GM18517 (cell line): Measurements from ENCODE around the gene GUCA1A.
"Not testable (repeated sequence)": the region's sequence is repeated elsewhere in the genome, so short reads cannot be mapped to it uniquely, and the experiment has no call there.

Experiments
- ATAC-seq: cut with Tn5 transposase; IDR thresholded peaks from one replicate; pipeline ENCODE4 v1.9.1; 2021; ENCODE audit warnings: mild to moderate bottlenecking, moderate library complexity; ENCODE audit not compliant: unreplicated experiment

The GUCA1A gene

GRCh38 chr6:42142118-42142835, 30.9 kb upstream of the GUCA1A start, which contains the start of gene C6orf132:
TSS of gene C6orf132 (minus strand) at chr6:42142620. CDS start at chr6:42142444, 176 bp downstream.
- ATAC-seq = no peak

GRCh38 chr6:42147138-42147562, 26.0 kb upstream of the GUCA1A start:
- ATAC-seq = no peak

GRCh38 chr6:42148058-42148457, 25.1 kb upstream of the GUCA1A start:
- no peak for ATAC-seq

- no peak for ATAC-seq
These were observed 22.9 kb upstream of the GUCA1A start for GRCh38 chr6:42150254-42150653.

GRCh38 chr6:42152024-42152423, 21.1 kb upstream of the GUCA1A start:
- ATAC-seq = no peak

- not testable (repeated sequence) for ATAC-seq
These were observed 20.5 kb upstream of the GUCA1A start for GRCh38 chr6:42152528-42153213.

DNA sequence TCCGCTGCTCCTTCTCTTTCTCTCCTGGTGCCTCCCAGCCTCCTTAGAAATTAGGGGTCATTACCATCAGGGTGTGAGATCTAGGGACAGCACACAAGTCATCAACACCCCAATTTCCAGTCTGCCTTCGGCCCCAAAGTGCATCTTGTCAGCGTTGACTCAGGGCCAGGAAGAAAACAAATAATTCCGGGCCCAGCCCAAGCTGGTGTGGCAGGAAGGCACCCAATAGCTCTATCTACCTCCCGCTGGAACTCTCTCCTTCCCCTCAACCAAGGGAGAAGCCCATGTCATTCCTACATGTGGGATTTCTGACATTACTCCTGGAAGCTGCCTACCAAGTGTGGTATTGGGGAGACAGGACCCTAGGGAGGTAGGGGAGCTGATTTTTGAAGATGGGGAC, 19.2 kb upstream of the GUCA1A start:
- ATAC-seq = no peak

GRCh38 chr6:42154461-42155209, 18.5 kb upstream of the GUCA1A start:
- no peak for ATAC-seq

- no peak for ATAC-seq
These were observed 17.9 kb upstream of the GUCA1A start for GRCh38 chr6:42155293-42155692.

DNA sequence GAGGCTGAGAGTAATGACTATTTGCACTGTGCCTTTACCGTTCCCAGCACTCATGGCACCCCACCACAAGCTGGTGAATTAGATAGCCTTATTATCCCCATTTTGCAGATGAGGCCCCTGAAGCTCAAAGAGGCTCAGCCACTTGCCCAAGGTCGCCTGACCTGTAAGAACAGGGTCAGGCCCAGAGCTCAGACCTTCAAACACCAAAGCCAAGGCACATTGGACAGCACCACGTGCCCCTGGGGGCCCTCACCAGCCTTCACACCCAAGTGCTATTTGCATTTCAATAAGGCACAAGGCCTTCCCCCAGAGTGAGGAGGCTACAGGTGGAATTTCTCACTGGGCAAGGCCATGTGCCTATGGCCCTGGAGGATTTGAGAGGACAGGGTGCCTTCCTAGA, 16.5 kb upstream of the GUCA1A start:
- ATAC-seq = no peak

DNA sequence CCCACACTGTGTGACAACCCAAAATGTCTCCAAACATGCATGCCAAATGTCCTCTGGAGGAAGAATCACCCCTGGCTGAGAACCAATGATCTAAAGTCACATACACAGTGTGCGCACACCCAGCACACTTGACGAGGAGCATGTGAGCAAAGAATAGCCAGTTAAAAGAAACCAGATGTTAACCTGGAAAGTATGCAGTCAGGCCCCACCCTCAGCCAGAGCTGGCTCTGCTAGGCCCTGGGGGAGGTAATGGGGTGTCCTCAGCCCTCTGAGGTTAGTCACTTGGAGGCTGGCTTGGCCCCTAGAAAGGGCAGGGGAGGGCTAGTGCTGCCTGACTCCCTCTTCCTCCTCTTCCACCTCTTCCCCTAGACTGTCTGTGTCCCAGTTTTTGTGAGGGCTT, 15.2 kb upstream of the GUCA1A start:
- ATAC-seq = no peak

DNA sequence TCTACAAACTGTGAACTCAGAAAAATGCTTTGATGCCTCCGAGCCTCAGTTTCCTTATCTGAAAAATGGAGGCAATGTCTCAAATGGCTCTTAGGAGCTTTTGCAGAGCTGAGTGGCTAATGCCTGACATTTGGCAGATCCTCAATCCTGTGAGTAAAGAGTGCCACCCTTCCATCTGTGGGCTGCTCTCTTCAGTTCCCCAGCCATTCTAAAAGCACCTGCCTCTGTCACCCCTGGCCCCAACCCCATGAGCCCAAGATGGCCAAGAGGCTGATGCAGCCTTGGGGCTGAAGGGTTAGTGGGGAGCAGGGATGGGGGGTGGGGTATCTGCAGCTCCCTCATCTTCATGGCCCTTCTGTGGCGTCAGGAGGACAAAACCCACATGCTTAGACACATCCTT, 14.5 kb upstream of the GUCA1A start:
- no peak for ATAC-seq

GRCh38 chr6:42159431-42160024, 13.6 kb upstream of the GUCA1A start:
- ATAC-seq = no peak

DNA sequence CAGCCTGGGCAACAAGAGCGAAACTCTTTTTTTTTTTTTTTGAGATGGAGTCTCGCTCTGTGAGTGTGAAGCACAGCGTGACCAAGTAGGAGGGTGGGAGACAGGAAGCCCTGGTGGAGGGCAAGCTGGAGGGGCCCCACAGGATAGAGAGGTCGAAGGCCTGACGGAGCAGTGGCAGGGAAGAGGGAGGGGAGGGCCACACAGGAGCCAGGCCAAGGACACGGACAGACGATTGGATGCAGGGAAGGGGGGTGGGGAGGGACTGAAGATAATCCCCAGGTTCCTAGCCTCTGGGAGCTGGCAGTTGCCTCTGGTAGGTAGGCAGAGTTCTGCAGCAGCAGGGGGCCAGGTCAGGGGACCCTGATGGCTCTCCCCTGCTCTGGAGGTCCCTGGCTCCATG, 10.8 kb upstream of the GUCA1A start:
- no peak for ATAC-seq

- no peak for ATAC-seq
These were observed 10.4 kb upstream of the GUCA1A start for GRCh38 chr6:42162812-42163211.

- no peak for ATAC-seq
These were observed 9.2 kb upstream of the GUCA1A start for GRCh38 chr6:42163981-42164380.

DNA sequence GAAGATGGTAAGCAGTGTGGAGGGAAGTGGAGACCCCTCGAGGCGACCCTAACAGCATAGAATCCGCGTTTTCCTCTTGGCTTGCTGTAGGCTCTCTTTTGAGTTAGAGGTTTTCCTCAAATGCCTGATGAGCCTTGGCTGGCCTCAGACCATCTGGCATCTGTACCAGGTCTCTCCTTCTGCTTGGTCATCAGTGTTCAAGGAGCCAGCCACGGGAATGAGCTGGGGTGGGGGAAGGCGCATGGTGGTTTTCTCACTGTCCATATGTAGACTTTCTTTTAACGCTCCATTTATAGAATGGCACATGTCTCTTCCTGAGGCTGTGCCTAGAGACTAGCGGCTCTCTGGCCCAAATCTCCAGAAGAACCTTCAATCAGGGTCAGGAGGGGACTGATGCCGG, 8.1 kb upstream of the GUCA1A start:
- ATAC-seq = no peak

DNA sequence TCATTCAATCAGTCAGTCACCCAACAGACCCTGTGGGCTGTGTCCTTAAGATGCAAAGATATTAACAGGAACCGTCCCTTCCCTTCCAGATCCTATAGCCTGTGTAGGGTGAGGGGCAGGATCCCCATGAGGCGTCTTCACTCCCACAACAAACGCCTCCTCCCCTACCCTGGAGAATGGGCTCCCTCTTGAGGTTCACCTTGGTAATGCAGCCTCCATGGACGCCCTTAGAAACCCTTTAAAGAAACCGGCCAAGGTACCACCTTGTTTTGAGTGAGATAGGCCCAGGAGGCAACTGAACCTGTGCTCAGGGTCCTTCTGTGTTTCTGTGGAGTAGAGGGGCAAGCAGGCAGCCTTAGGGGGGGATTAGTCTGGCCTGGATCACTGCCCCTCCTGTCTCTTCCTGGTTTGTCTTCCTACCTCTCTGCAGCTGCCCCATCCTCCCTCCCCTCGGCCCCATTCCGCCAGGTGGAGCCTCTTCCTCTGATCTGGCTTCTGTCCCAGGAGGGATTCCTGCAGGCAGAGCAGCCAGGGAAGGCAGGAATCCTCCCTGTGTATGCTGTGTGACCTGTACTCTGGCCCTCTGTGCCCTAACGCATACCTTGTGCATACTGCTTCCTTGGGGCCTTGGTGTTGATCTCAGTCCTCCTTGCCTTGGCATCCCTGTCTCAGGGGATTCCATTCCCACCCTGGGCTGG, 6.6 kb upstream of the GUCA1A start:
- ATAC-seq = no peak

GRCh38 chr6:42168650-42169049, 4.5 kb upstream of the GUCA1A start:
- ATAC-seq = no peak

DNA sequence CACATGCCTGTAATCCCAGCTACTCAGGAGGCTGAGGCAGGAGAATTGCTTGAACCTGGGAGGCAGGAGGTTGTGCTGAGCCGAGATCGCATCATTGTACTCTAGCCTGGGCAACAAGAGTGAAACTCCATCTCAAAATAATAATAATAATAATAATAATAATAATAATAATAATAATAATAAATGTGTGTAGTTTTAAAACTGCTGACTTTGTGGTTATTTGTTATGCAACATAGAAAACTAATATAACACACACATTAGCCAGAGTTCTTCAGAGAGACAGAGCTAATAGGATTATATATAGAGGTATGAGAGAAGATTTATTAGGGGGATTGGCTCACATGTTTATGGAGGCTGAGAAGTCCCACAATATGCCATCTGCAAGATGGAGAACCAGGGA, 3.4 kb upstream of the GUCA1A start:
- not testable (repeated sequence) for ATAC-seq
